ENCODE measurements around the gene STXBP5L. TPM values are rescaled to one million over a fixed set of nuclear protein-coding genes. Genes with fewer than 3 reads are reported as not detected.

Gene STXBP5L
- total RNA-seq, 1 experiment from 2014 or later = 5.9 TPM

GRCh38 chr3:121436074-121436473 lies 528.1 kb downstream of the STXBP5L start:
- H3K36me3 Mint-ChIP-seq = peaks cover 35% of the 10 kb centered on the region
- POLR2A ChIA-PET = no interaction called here

GRCh38 chr3:121436641-121437040 lies 528.6 kb downstream of the STXBP5L start:
- CTCF ChIA-PET = no interaction called here
- Mint-ChIP-seq H3K27ac (no peak overlapping the region), H3K4me3 (no peak overlapping the region)
- TF ChIP-seq ATF3 (CRISPR knock-in tag; conservative IDR thresholded peaks at IDR 0.05) = no peak
- no peak for TF ChIP-seq CTCF (IDR thresholded peaks at IDR 0.05)
- TF ChIP-seq TCF7 (CRISPR knock-in tag; IDR thresholded peaks at IDR 0.05; ENCODE audit: low read depth) = no peak
- no peak for TF ChIP-seq ZSCAN18 (CRISPR knock-in tag; IDR thresholded peaks at IDR 0.05)
- TF ChIP-seq FOXP4 (CRISPR knock-in tag; IDR thresholded peaks at IDR 0.05) = no peak
- TF ChIP-seq NFATC4 (CRISPR knock-in tag; IDR thresholded peaks at IDR 0.05) = no peak
- TF ChIP-seq ZBTB21 (CRISPR knock-in tag; IDR thresholded peaks at IDR 0.05; ENCODE audit: borderline replicate concordance) = no peak
- TF ChIP-seq TEAD1 (CRISPR knock-in tag; IDR thresholded peaks at IDR 0.05) = no peak
- no peak for TF ChIP-seq E2F5 (CRISPR knock-in tag; IDR thresholded peaks at IDR 0.05)

More at GRCh38 chr3:121436074-121436473, 528.1 kb downstream of the STXBP5L start:
- DNase-seq (ENCODE audit: low spot score) (no peak), ATAC-seq (no peak)
- Mint-ChIP-seq H3K27me3 (ENCODE audit: low read depth) (no peaks in the 10 kb centered on the region), H3K9me3 (no peaks in the 10 kb centered on the region), H3K27ac (no peak overlapping the region), H3K4me1 (no peaks in the 10 kb centered on the region), H3K4me3 (no peak overlapping the region)
- TF ChIP-seq ZNF121 (CRISPR knock-in tag; IDR thresholded peaks at IDR 0.05) (no peak), ZNF281 (CRISPR knock-in tag; IDR thresholded peaks at IDR 0.05) (no peak), NR2C2 (CRISPR knock-in tag; IDR thresholded peaks at IDR 0.05) (no peak), KAT7 (CRISPR knock-in tag; IDR thresholded peaks at IDR 0.05; ENCODE audit: borderline replicate concordance) (no peak), EMX1 (CRISPR knock-in tag; IDR thresholded peaks at IDR 0.05) (no peak), ATF6 (CRISPR knock-in tag; IDR thresholded peaks at IDR 0.05) (no peak), TEAD1 (CRISPR knock-in tag; IDR thresholded peaks at IDR 0.05) (no peak), FOXP4 (CRISPR knock-in tag; IDR thresholded peaks at IDR 0.05) (no peak), GTF2I (CRISPR knock-in tag; conservative IDR thresholded peaks at IDR 0.05) (no peak), TP53 (CRISPR knock-in tag; IDR thresholded peaks at IDR 0.05) (no peak)
- CTCF ChIA-PET = no interaction called here

More at GRCh38 chr3:121436641-121437040, 528.6 kb downstream of the STXBP5L start:
- Mint-ChIP-seq H3K4me1 (no peaks in the 10 kb centered on the region), H3K36me3 (peaks cover 34% of the 10 kb centered on the region), H3K27me3 (ENCODE audit: low read depth) (no peaks in the 10 kb centered on the region), H3K9me3 (no peaks in the 10 kb centered on the region)
- ATAC-seq (no peak), DNase-seq (ENCODE audit: low spot score) (no peak)
- POLR2A ChIA-PET = no interaction called here

Data from WTC11 (cell line).